ENCODE data around the gene HNRNPU. TPM values are rescaled to one million over a fixed set of nuclear protein-coding genes. Genes with fewer than 3 reads are reported as not detected.
A peak's percentile ranks its signal among the peaks of the same experiment; 100 is the strongest.

HNRNPU gene
- total RNA-seq, 1 donor from 2014 or later, result 856 TPM

GRCh38 chr1:244852694-244853093 lies 11.6 kb downstream of the HNRNPU start:
- Mint-ChIP-seq H3K4me3 (no peak overlapping the region), H3K4me1 (peaks cover 5% of the 10 kb centered on the region), H3K9me3 (no peaks in the 10 kb centered on the region), H3K27me3 (ENCODE audit: insufficient read depth, low read depth) (no peaks in the 10 kb centered on the region), H3K27ac (no peak overlapping the region), H3K36me3 (peaks cover 71% of the 10 kb centered on the region)
- Histone ChIP-seq H3K4me3 (no peak overlapping the region), H3K27me3 (no peaks in the 10 kb centered on the region), H3K4me2 (no peak overlapping the region), H3K79me2 (ENCODE audit: low read depth) (peaks cover 99% of the 10 kb centered on the region), H3F3A (ENCODE audit: low read depth) (peaks cover 97% of the 10 kb centered on the region), H2AFZ (replicated peaks) (no peak overlapping the region), H3K4me1 (no peaks in the 10 kb centered on the region), H4K20me1 (ENCODE audit: low read depth) (peaks cover 95% of the 10 kb centered on the region), H3K9me3 (ENCODE audit: low read depth) (no peaks in the 10 kb centered on the region), H3K9ac (no peak overlapping the region), H3K27ac (peak overlapping the region; percentile 4), H3K36me3 (peaks cover 80% of the 10 kb centered on the region)
- TF ChIP-seq, protein P1, sequence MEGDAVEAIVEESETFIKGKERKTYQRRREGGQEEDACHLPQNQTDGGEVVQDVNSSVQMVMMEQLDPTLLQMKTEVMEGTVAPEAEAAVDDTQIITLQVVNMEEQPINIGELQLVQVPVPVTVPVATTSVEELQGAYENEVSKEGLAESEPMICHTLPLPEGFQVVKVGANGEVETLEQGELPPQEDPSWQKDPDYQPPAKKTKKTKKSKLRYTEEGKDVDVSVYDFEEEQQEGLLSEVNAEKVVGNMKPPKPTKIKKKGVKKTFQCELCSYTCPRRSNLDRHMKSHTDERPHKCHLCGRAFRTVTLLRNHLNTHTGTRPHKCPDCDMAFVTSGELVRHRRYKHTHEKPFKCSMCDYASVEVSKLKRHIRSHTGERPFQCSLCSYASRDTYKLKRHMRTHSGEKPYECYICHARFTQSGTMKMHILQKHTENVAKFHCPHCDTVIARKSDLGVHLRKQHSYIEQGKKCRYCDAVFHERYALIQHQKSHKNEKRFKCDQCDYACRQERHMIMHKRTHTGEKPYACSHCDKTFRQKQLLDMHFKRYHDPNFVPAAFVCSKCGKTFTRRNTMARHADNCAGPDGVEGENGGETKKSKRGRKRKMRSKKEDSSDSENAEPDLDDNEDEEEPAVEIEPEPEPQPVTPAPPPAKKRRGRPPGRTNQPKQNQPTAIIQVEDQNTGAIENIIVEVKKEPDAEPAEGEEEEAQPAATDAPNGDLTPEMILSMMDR (IDR thresholded peaks at IDR 0.05), result no peak
- TF ChIP-seq EZH2phosphoT487 (IDR thresholded peaks at IDR 0.05) (no peak), EZH2 (IDR thresholded peaks at IDR 0.05) (no peak)
- DNase-seq (ENCODE audit: low spot score), result no peak

GRCh38 chr1:244851546-244852231 lies 12.7 kb downstream of the HNRNPU start:
- Histone ChIP-seq H4K20me1 (ENCODE audit: low read depth) (peaks cover 92% of the 10 kb centered on the region), H2AFZ (replicated peaks) (no peak overlapping the region), H3K4me3 (no peak overlapping the region), H3K9me3 (ENCODE audit: low read depth) (no peaks in the 10 kb centered on the region), H3K4me1 (no peaks in the 10 kb centered on the region), H3K36me3 (peaks cover 80% of the 10 kb centered on the region), H3K27me3 (no peaks in the 10 kb centered on the region), H3K79me2 (ENCODE audit: low read depth) (peaks cover 99% of the 10 kb centered on the region), H3K27ac (peak overlapping the region; percentile 4), H3F3A (ENCODE audit: low read depth) (peaks cover 97% of the 10 kb centered on the region), H3K9ac (no peak overlapping the region), H3K4me2 (no peak overlapping the region)
- H3K27ac Mint-ChIP-seq, result no peak overlapping the region
- peaks cover 2% of the 10 kb centered on the region for H3K4me1 Mint-ChIP-seq
- H3K9me3 Mint-ChIP-seq, result no peaks in the 10 kb centered on the region
- TF ChIP-seq EZH2 (IDR thresholded peaks at IDR 0.05) (no peak), EZH2phosphoT487 (IDR thresholded peaks at IDR 0.05) (no peak)
- TF ChIP-seq, protein P1 (IDR thresholded peaks at IDR 0.05), result no peak
- H3K27me3 Mint-ChIP-seq (ENCODE audit: insufficient read depth, low read depth), result no peaks in the 10 kb centered on the region
- H3K36me3 Mint-ChIP-seq, result peaks cover 65% of the 10 kb centered on the region
- no peak for DNase-seq (ENCODE audit: low spot score)
- no peak overlapping the region for H3K4me3 Mint-ChIP-seq

DNA sequence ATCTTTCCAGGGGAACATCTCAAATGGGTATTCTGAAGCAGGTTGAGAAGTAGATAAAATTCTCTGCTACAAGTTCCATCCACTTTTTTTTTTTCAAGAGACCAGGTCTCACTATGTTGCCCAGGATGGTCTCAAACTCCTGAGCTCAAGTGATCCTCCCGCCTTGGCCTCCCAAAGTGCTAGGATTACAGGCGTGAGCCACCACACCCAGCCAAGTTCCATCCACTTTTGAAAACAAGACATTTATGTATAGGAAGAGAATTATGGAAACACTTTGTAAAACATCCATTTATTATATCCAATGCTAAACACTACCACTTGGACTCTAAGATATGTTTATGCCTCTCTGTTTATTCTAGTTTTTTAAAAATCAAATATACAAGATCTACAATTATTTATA lies 13.4 kb downstream of the HNRNPU start:
- Histone ChIP-seq H3K79me2 (ENCODE audit: low read depth) (peaks cover 97% of the 10 kb centered on the region), H3F3A (ENCODE audit: low read depth) (peaks cover 97% of the 10 kb centered on the region), H3K4me3 (no peak overlapping the region), H3K9ac (no peak overlapping the region), H3K4me2 (no peak overlapping the region), H3K27ac (no peak overlapping the region), H3K4me1 (no peaks in the 10 kb centered on the region), H4K20me1 (ENCODE audit: low read depth) (peaks cover 84% of the 10 kb centered on the region), H3K36me3 (peaks cover 75% of the 10 kb centered on the region), H3K9me3 (ENCODE audit: low read depth) (no peaks in the 10 kb centered on the region), H3K27me3 (no peaks in the 10 kb centered on the region), H2AFZ (replicated peaks) (no peak overlapping the region)
- Mint-ChIP-seq H3K27ac (no peak overlapping the region), H3K36me3 (peaks cover 64% of the 10 kb centered on the region), H3K9me3 (no peaks in the 10 kb centered on the region), H3K4me3 (no peak overlapping the region), H3K27me3 (ENCODE audit: insufficient read depth, low read depth) (no peaks in the 10 kb centered on the region), H3K4me1 (peaks cover 2% of the 10 kb centered on the region)
- TF ChIP-seq EZH2phosphoT487 (IDR thresholded peaks at IDR 0.05), result no peak
- TF ChIP-seq, protein P1 (IDR thresholded peaks at IDR 0.05), result no peak
- TF ChIP-seq EZH2 (IDR thresholded peaks at IDR 0.05), result no peak
- DNase-seq (ENCODE audit: low spot score), result no peak
